Psoas muscle (tissue), 8 donors: ENCODE data around the gene CHTF18. TPM values are rescaled to one million over a fixed set of nuclear protein-coding genes. Genes with fewer than 3 reads are reported as not detected.

Source experiments
- ATAC-seq, 4 donors: fragments of 200-7000 bp; cut with Tn5 transposase; one replicate each; pipeline ENCODE4 v1.9.1; 2020; ENCODE audit warnings: moderate library complexity in 3 of 4, mild to moderate bottlenecking in 2 of 4
- DNase-seq, 2 donors: peaks; one replicate each; pipeline ENCODE4 v3.0.0-alpha.2; 2020
- H3K27ac ChIP-seq: fragments of 200-600 bp; one replicate; pipeline ENCODE4 v1.8.0; 2022
- H3K27me3 ChIP-seq, 3 donors: fragments of 200-600 bp in 1 of 3; one replicate each; pipeline versions ENCODE4 v1.6.1 to v1.8.0; 2013 to 2022; ENCODE audit warnings: low read length in 2 of 3, mild to moderate bottlenecking in 2 of 3, moderate library complexity in 1 of 3; ENCODE audit not compliant: insufficient read depth in 3 of 3
- H3K36me3 ChIP-seq, 2 donors: fragments of 200-600 bp in 1 of 2; one replicate each; pipeline versions ENCODE4 v1.6.1 to v1.8.0; 2013 to 2022; ENCODE audit warnings: low read depth in 1 of 2, mild to moderate bottlenecking in 1 of 2, moderate library complexity in 1 of 2; ENCODE audit not compliant: insufficient read depth in 1 of 2
- H3K4me1 ChIP-seq: fragments of 200-600 bp; one replicate; pipeline ENCODE4 v1.8.0; 2022
- H3K4me3 ChIP-seq: fragments of 200-600 bp; one replicate; pipeline ENCODE4 v1.8.0; 2022; ENCODE audit warnings: mild to moderate bottlenecking
- H3K9me3 ChIP-seq: fragments of 200-600 bp; one replicate; pipeline ENCODE4 v1.8.0; 2022
- CTCF ChIP-seq: fragments of 200-600 bp; IDR thresholded peaks from one replicate; pipeline ENCODE4 v1.8.0; 2022; ENCODE audit warnings: antibody characterized with exemption
- WGBS, 3 donors: extraction: QIAGEN DNeasy Blood & Tissue Kit; methylation state at CpG; one replicate each; pipeline versions ENCODE4 v1.1.6 to v1.1.7; 2013; 5-methylcytosine and 5-hydroxymethylcytosine counted together
- intact Hi-C, 2 donors: fragments of 100-400 bp; cut with DNase I; formaldehyde crosslinking; loops; one replicate each; pipeline versions ENCODE4 v1.11.0 to v1.14.2; 2022
- polyA plus RNA-seq, 3 donors: library from polyadenylated mRNA; stranded (reverse); fragments of 200-250 nt; gene quantifications; one replicate each; pipeline ENCODE4 v1.2.3, GENCODE V29; 2013
- total RNA-seq, 4 donors: library from RNA; stranded (reverse); fragmentation: NEBNext Ultra II Directional in 2 of 4; extraction: Animal tissue kit (Norgen Biotek cat#: 25700) in 2 of 4; gene quantifications; one replicate each; pipeline versions ENCODE4 v1.2.1 to v1.2.4, GENCODE V29; 2021 to 2023
- donor health status: healthy with polysubstance abuse.
- donor health status: DM: no; HTN: no; CAD: no; lungs with moderate emphysema.
- donor health status: Bipolar disorder and iron deficiency.
- donor health status: healthy.
- donor health status: DM: yes; HTN: yes; CAD: no.
- donor health status: DM: no; HTN: no; CAD: no.
- donor health status: DM: no; HTN: no; CAD: no.
- donor health status: DM: yes; HTN: yes; CAD: no.

Gene CHTF18
- total and polyA plus RNA-seq, 7 donors: 1.7 to 8.4 (median 3.9) TPM

DNA sequence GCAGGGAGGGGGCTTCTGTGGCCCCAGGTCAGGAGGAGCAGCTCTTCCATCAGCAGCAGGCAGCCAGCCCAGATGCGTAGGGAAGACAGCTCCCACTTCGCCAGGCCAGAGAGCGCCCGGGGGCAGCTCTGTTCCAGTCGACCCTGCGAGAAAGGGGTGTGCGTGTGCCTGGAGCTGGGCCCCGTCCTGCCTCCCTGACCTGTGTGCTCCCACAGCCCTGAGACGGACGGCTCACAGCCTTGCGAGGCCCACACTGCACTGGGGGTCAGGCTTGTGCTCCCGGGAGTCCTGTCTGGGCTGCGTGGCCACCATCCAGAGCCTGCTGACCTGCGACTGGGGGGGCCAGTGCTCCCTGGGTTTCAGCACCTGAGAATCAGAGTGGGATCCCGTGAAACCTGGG lies 28.4 kb upstream of the CHTF18 start:
- ATAC-seq (no peak), DNase-seq (no peak)
- intact Hi-C loops: no loop called here
- Histone ChIP-seq H3K9me3 (no peaks in the 10 kb centered on the region), H3K27ac (no peak overlapping the region), H3K27me3 (peaks cover 0 to 48% (median 12%) of the 10 kb centered on the region in 3 donors), H3K4me1 (no peaks in the 10 kb centered on the region), H3K36me3 (no peaks in the 10 kb centered on the region), H3K4me3 (no peak overlapping the region)
- no peak for TF ChIP-seq CTCF
- WGBS, 3 donors: 60 to 62% (median 61%) methylated on average over 14 to 15 of the region's 15 CpGs

DNA sequence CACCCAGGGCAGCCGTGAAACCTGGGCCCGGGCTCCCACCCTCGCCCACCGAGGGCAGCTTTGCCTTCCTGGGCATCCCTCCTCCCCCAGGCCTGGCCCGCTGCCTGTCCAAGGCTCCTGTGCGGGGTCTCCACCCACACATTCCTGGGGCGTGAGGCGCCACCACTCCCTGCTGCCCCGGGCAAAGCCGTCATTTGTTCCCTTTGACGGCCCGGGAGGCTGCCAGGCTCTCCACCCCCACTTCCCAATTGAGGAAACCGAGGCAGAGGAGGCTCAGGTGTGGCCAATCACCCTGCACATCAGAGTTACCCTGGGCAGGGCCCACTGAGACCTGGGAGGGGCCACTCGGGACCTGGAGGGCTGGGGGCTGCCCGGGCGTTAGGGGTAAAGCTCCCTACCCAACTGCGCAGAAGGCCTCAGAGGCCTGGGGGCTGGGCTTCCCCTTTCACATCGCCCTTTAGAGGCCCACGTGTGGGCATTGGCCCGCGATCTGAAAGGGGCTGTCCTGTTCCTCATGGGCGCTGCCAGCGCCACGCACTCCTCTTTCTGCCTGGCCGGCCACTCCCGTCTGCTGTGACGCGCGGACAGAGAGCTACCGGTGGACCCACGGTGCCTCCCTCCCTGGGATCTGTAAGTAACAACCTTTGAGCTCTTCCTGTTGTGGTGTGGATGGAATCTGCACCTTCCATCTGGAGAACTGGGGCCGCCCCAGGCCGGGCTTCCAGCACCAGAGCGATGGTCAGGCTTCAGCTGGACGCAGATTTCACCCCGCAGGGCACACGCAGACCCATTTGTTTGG lies 27.7 kb upstream of the CHTF18 start, which contains the start of gene MSLN:
MSLN (plus strand) TSS at position 190 of the 799 bp plus-strand sequence. CDS start 1,947 bp downstream, outside the sequence.
- Histone ChIP-seq H3K9me3 (no peaks in the 10 kb centered on the region), H3K4me3 (no peak within 1 kb of the TSS), H3K27ac (no peak within 1 kb of the TSS), H3K27me3 (peaks cover 0 to 50% (median 12%) of the 10 kb centered on the region in 3 donors), H3K4me1 (no peaks in the 10 kb centered on the region), H3K36me3 (no peaks in the 10 kb centered on the region)
- DNase-seq (no peak), ATAC-seq (no peak)
- intact Hi-C loops: no loop called here
- TF ChIP-seq CTCF: no peak
- 71 to 76% (median 72%) methylated on average over 37 of the region's 37 CpGs for WGBS, 3 donors

DNA sequence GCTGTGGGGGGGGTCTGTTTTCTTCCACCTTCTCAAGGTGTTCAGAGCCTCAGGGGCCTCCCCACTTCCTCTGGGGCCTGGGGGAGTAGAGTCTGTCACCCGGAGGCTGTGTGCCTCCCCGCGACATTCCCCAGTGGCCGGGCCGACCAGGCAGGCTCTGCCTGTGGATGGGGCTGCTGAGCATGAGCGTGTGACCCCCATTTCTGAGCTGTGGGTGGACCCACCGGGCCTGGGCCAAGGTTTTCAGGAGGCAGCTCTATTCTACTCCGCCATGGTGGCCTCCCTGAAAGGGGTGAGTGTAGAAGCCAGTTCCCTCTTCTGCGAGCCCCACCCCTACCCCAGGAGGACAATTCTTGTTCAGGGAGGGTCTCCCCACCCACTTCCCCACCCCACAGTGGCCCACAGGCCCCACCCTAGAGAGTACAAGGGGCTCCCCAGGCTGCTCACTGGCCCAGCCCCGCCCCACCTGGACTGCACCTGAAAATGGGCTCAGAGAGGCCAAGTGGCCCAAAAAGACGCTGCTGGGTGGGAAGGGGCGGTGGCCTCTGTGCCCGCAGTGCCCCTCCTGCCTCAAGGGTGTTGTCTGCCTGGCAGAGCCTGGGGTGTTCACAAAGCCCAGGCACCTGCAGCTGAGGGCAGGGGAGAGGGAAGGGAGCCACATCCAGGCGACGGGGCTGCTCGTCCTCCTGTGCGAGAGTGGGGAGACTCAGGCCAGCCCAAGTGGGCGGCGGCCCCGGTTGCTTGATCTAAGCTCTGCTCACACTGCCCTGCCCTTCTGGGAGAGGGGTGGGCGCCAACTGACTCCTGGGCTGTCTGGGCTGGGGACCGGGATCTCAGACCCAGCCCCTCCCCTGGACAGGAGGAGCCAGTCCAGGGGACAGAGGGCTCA lies 26.6 kb upstream of the CHTF18 start:
- intact Hi-C loops: no loop called here
- Histone ChIP-seq H3K4me1 (no peaks in the 10 kb centered on the region), H3K36me3 (no peaks in the 10 kb centered on the region), H3K4me3 (no peak overlapping the region), H3K9me3 (no peaks in the 10 kb centered on the region), H3K27ac (no peak overlapping the region), H3K27me3 (peaks cover 0 to 44% (median 12%) of the 10 kb centered on the region in 3 donors)
- WGBS, 3 donors: 52 to 59% (median 59%) methylated on average over 19 to 22 of the region's 22 CpGs
- TF ChIP-seq CTCF: no peak
- DNase-seq: no peak
- ATAC-seq: no peak

DNA sequence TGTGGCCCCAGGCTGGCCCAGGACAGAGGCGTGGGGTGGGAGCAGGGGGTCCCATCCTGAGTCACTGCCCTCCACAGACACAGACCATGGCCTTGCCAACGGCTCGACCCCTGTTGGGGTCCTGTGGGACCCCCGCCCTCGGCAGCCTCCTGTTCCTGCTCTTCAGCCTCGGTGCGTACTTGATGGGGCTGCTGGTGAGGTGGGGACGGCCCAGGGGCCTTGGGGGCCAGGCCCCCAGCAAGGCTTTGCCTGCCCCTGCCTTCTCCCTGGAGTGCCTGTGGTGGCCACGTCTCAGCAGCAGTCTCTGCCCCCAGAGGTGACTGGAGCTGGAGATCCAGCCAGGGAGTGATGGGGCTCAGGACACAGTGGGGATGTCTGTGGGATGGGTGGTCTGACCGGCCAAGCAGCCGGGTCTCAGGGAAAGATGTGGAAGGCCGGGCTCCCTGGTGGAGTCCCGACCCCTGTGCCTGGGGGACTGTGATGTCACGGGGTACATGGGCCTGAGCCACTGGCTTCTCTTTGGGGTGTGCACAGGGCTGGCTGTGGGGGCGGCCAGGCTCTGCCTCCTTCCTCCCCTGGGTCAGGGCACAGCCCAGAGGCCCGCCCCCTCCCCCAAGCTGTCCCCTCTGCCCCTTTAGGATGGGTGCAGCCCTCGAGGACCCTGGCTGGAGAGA lies 25.7 kb upstream of the CHTF18 start:
- 61 to 66% (median 63%) methylated on average over 12 to 17 of the region's 17 CpGs for WGBS, 3 donors
- Histone ChIP-seq H3K4me1 (no peaks in the 10 kb centered on the region), H3K27ac (no peak overlapping the region), H3K9me3 (no peaks in the 10 kb centered on the region), H3K36me3 (no peaks in the 10 kb centered on the region), H3K4me3 (no peak overlapping the region), H3K27me3 (peaks cover 0 to 44% (median 12%) of the 10 kb centered on the region in 3 donors)
- intact Hi-C loops: no loop called here
- DNase-seq (no peak), ATAC-seq (no peak)
- TF ChIP-seq CTCF: no peak
